Measurements from ENCODE around the gene MARF1.

DNA sequence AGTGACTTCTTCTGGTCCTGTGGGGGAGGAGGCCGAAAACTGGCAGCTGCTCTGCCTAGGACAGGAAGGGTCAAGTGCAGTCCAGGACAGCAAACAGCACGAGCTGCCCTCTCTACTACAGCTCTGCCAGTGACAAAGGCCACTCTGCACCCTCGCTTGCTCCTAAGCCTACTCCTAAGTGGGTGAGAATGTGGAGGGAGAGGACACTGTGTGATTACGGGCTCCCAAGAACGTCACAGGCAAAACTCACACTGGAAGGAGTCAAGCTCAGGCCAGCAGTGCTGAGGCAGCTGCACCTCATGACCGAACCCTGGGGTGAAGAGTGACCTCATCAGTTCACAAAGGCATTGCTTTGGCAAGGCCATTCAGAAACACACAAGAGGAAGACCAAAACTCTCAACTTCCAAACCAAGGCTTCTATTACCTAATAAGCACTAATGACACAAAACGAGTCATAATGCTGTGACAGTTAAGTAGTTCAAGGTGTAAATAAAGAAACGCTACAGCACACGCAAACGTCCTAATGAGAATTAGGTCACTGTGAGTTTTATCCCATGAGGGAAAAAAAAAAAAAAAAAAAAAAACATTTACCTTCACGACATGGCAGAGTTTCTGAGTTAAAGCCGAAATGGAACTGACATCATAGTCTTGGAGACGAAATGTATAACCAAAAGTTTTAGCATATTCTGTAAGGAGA lies 35.1 kb downstream of the MARF1 start:
- TF ChIP-seq, protein P1, sequence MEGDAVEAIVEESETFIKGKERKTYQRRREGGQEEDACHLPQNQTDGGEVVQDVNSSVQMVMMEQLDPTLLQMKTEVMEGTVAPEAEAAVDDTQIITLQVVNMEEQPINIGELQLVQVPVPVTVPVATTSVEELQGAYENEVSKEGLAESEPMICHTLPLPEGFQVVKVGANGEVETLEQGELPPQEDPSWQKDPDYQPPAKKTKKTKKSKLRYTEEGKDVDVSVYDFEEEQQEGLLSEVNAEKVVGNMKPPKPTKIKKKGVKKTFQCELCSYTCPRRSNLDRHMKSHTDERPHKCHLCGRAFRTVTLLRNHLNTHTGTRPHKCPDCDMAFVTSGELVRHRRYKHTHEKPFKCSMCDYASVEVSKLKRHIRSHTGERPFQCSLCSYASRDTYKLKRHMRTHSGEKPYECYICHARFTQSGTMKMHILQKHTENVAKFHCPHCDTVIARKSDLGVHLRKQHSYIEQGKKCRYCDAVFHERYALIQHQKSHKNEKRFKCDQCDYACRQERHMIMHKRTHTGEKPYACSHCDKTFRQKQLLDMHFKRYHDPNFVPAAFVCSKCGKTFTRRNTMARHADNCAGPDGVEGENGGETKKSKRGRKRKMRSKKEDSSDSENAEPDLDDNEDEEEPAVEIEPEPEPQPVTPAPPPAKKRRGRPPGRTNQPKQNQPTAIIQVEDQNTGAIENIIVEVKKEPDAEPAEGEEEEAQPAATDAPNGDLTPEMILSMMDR (IDR thresholded peaks at IDR 0.05 in 8 of 11, conservative IDR thresholded peaks at IDR 0.05 in 3 of 11): no peak
- TF ChIP-seq POLR2A (IDR thresholded peaks at IDR 0.05): no peak

All from spleen (tissue), 7 donors.